ENCODE data around the gene CHST11. TPM values are rescaled to one million over a fixed set of nuclear protein-coding genes. Genes with fewer than 3 reads are reported as not detected.

Gene CHST11
- total and polyA plus RNA-seq, 10 of the 15 experiments (the other 5 are each of a cell fraction or from before 2014, with no cell fraction given): 1.9 to 38.1 (median 17.2) TPM

DNA sequence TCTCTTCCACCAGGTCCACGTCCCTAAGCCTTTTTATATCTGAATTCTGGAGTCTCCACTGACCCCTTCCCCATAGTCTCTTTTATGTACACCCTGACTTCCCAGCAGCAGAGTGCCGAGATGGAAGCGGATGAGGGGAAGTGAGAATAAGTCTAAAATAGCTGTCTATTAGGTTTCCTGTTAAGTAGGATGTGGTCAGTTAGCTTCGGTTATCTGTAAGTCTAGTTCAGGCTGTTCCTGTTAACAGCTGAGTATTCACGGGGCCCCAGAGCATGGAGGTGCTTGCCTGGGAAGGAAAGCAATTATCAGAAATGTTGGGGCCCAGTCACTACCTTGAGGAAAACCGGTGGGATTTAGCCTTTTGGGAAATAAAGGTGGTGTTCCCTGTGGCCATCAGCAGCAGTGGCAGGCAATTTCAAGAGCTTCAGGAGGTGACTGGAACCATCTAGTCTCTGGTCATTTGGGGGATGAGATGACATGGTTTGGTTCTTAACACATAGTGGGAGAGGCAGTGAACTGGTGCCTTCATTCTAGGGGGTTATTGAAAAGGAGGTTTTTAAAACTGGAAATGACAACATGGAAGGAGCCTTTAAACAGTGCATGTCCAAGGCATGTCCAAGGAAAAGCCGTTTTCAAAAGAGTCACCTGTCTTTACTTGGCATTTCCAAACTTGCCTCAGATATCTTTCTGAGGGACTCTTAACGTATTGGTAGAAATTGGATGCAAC, 21.8 kb downstream of the CHST11 start (continued):
- peak; percentile 56; the same call in 1 of the 2 replicates for TF ChIP-seq WRNIP1 (IDR thresholded peaks at IDR 0.05; ENCODE audit: borderline replicate concordance, low read depth, low read length)
- TF ChIP-seq YBX1 (IDR thresholded peaks at IDR 0.05): no peak
- TF ChIP-seq SMARCA5 (IDR thresholded peaks at IDR 0.05): peak; percentile 47; the same call in 1 of the 2 replicates
- TF ChIP-seq, protein P1, sequence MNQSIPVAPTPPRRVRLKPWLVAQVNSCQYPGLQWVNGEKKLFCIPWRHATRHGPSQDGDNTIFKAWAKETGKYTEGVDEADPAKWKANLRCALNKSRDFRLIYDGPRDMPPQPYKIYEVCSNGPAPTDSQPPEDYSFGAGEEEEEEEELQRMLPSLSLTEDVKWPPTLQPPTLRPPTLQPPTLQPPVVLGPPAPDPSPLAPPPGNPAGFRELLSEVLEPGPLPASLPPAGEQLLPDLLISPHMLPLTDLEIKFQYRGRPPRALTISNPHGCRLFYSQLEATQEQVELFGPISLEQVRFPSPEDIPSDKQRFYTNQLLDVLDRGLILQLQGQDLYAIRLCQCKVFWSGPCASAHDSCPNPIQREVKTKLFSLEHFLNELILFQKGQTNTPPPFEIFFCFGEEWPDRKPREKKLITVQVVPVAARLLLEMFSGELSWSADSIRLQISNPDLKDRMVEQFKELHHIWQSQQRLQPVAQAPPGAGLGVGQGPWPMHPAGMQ (IDR thresholded peaks at IDR 0.05; ENCODE audit: borderline replicate concordance): no peak
- peak; percentile 76; the same call in 1 of the 2 replicates for TF ChIP-seq HDGF (IDR thresholded peaks at IDR 0.05)
- peak in 1 of 2 experiments; percentile 72; a peak in 2 of 3 replicates for TF ChIP-seq EGR1 (IDR thresholded peaks at IDR 0.05; ENCODE audit: borderline replicate concordance in 1 of 2, low read depth in 2 of 2, low read length in 2 of 2)
- TF ChIP-seq, protein P2, sequence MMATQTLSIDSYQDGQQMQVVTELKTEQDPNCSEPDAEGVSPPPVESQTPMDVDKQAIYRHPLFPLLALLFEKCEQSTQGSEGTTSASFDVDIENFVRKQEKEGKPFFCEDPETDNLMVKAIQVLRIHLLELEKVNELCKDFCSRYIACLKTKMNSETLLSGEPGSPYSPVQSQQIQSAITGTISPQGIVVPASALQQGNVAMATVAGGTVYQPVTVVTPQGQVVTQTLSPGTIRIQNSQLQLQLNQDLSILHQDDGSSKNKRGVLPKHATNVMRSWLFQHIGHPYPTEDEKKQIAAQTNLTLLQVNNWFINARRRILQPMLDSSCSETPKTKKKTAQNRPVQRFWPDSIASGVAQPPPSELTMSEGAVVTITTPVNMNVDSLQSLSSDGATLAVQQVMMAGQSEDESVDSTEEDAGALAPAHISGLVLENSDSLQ (IDR thresholded peaks at IDR 0.05): peak; percentile 42; the same call in 1 of the 2 replicates
- no peak for TF ChIP-seq RCOR1 (conservative IDR thresholded peaks at IDR 0.05; ENCODE audit: low read depth, low read length)
- TF ChIP-seq NR2C1 (IDR thresholded peaks at IDR 0.05): no peak
- TF ChIP-seq, protein P3, sequence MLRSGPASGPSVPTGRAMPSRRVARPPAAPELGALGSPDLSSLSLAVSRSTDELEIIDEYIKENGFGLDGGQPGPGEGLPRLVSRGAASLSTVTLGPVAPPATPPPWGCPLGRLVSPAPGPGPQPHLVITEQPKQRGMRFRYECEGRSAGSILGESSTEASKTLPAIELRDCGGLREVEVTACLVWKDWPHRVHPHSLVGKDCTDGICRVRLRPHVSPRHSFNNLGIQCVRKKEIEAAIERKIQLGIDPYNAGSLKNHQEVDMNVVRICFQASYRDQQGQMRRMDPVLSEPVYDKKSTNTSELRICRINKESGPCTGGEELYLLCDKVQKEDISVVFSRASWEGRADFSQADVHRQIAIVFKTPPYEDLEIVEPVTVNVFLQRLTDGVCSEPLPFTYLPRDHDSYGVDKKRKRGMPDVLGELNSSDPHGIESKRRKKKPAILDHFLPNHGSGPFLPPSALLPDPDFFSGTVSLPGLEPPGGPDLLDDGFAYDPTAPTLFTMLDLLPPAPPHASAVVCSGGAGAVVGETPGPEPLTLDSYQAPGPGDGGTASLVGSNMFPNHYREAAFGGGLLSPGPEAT (IDR thresholded peaks at IDR 0.05; ENCODE audit: low read depth): peak; percentile 90
- no peak for TF ChIP-seq KAT2A (conservative IDR thresholded peaks at IDR 0.05; ENCODE audit: control insufficient read depth, low read depth, low read length)
- peak; percentile 85; the same call in 1 of the 2 replicates for TF ChIP-seq IRF4 (IDR thresholded peaks at IDR 0.05; ENCODE audit: low read depth, low read length)
- no peak for TF ChIP-seq SREBF2 (IDR thresholded peaks at IDR 0.05; ENCODE audit: low read length)
- TF ChIP-seq, protein P4, sequence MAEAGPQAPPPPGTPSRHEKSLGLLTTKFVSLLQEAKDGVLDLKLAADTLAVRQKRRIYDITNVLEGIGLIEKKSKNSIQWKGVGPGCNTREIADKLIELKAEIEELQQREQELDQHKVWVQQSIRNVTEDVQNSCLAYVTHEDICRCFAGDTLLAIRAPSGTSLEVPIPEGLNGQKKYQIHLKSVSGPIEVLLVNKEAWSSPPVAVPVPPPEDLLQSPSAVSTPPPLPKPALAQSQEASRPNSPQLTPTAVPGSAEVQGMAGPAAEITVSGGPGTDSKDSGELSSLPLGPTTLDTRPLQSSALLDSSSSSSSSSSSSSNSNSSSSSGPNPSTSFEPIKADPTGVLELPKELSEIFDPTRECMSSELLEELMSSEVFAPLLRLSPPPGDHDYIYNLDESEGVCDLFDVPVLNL (IDR thresholded peaks at IDR 0.05; ENCODE audit: low read depth, low read length): no peak
- 0 out of 2 replicates have a peak, but pooled peaks have one; percentile 28 for TF ChIP-seq TBL1XR1 (IDR thresholded peaks at IDR 0.05; ENCODE audit: low read depth, low read length)
- TF ChIP-seq, protein P5, sequence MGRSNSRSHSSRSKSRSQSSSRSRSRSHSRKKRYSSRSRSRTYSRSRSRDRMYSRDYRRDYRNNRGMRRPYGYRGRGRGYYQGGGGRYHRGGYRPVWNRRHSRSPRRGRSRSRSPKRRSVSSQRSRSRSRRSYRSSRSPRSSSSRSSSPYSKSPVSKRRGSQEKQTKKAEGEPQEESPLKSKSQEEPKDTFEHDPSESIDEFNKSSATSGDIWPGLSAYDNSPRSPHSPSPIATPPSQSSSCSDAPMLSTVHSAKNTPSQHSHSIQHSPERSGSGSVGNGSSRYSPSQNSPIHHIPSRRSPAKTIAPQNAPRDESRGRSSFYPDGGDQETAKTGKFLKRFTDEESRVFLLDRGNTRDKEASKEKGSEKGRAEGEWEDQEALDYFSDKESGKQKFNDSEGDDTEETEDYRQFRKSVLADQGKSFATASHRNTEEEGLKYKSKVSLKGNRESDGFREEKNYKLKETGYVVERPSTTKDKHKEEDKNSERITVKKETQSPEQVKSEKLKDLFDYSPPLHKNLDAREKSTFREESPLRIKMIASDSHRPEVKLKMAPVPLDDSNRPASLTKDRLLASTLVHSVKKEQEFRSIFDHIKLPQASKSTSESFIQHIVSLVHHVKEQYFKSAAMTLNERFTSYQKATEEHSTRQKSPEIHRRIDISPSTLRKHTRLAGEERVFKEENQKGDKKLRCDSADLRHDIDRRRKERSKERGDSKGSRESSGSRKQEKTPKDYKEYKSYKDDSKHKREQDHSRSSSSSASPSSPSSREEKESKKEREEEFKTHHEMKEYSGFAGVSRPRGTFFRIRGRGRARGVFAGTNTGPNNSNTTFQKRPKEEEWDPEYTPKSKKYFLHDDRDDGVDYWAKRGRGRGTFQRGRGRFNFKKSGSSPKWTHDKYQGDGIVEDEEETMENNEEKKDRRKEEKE (IDR thresholded peaks at IDR 0.05): peak; percentile 41; the same call in 1 of the 2 replicates
- TF ChIP-seq SRF (IDR thresholded peaks at IDR 0.05; ENCODE audit: low read depth in 2 of 2, low read length in 2 of 2): no peak
- peak; percentile 99 for TF ChIP-seq SPI1 (IDR thresholded peaks at IDR 0.05; ENCODE audit: borderline replicate concordance, insufficient read depth, low read depth, low read length)
- no peak for TF ChIP-seq POLR2AphosphoS2 (IDR thresholded peaks at IDR 0.05; ENCODE audit: low read depth, low read length)
- no peak for TF ChIP-seq NFYB (IDR thresholded peaks at IDR 0.05; ENCODE audit: insufficient read depth, low read depth, low read length)
